NOMO-1 treated with dmso at 0.1 percent for 144 hours (cell line): ENCODE results near the gene GNAO1.
"Not testable (repeated sequence)": the region's sequence is repeated elsewhere in the genome, so short reads cannot be mapped to it uniquely, and the experiment has no call there.

ENCODE experiments used
- DNase-seq: peaks from one replicate; lab custom pipeline; 2025; ENCODE audit not compliant: unreplicated experiment; lab: John Stamatoyannopoulos, UW

Gene GNAO1

DNA sequence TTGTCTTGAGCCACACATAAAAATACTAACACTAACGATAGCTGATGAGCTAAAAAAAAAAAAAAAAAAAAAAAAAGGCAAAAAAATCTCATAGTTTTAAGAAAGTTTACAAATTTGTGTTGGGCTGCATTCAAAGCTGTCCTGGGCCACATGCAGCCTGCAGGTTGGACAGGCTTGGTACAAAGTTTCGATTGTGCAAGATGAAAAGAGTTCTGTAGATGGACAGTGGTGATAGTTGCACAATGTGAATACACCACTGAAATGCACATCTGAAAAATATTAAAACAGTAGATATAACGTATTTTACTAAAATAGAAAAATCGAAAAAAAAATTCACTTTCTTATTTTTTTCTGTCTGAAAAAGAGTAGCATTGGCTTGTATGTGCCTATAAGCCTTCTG lies 191.2 kb downstream of the GNAO1 start:
- no peak for DNase-seq

DNA sequence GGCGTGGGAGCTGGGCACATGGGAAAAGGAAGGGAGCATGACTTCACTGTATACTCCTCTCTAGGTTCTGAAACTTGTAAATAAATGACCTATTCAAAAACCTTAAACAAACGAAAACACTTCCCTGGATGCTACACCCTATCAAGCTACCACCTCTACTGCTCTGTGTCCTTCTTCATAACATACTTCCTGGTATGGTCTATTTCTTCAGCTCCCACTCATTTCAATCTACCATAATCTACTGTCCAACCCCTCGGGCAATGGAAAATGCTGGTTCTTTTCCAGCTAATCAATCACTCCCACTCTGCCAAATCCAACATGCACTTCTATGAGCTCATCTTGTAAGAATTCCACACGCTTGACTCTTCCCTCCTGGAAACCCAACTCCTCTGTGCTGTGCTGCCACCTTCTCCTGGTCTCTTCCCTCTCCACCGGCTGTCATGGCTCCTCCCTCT lies 191.6 kb downstream of the GNAO1 start:
- DNase-seq: no peak

GRCh38 chr16:56384074-56384721 lies 192.9 kb downstream of the GNAO1 start:
- no peak for DNase-seq

- no peak for DNase-seq
These were observed 196.1 kb downstream of the GNAO1 start for GRCh38 chr16:56387396-56387795.

GRCh38 chr16:56388209-56388608 lies 196.9 kb downstream of the GNAO1 start:
- DNase-seq: no peak

- no peak for DNase-seq
These were observed 198.3 kb downstream of the GNAO1 start for GRCh38 chr16:56389554-56389953.

GRCh38 chr16:56396724-56397123 lies 205.4 kb downstream of the GNAO1 start:
- not testable (repeated sequence) for DNase-seq

- DNase-seq: no peak
These were observed 207.8 kb downstream of the GNAO1 start for GRCh38 chr16:56399047-56399446.

GRCh38 chr16:56399486-56399885 lies 208.2 kb downstream of the GNAO1 start:
- no peak for DNase-seq

- DNase-seq: no peak
These were observed 209.2 kb downstream of the GNAO1 start for GRCh38 chr16:56400458-56400857.

GRCh38 chr16:56401482-56401881 lies 210.2 kb downstream of the GNAO1 start:
- no peak for DNase-seq

DNA sequence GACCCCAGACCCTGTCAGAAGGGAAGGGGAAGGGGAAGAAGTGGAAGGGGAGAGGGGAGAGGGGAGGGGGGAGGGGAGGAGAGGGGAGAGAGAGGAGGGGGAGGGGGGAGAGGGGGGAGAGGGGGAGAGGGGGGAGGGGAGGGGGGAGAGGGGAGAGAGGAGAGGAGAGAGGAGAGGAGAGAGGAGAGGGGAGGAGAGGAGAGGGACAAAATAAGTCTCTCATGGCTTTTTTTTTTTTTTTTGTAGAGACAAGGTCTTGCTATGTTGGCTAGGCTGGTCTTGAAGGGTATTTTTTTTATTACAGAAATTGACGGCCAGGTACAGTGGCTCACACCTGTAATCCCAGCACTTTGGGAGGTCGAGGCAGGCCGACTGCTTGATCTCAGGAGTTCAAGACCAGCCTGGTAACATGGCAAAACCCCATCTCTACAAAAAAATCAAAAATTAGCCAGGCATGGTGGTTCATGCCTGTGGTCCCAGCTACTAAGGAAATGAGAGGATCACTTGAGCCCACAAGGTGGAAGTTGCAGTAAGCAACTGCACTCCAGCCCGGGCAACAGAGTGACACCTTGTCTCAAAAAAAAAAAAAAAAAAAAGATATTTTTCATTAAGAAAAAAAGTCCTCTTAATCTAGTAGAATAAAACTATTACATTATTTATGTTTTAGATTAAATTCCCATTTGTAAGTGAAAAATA lies 214.8 kb downstream of the GNAO1 start:
- no peak for DNase-seq
